ENCODE data around the gene RPTOR.

The RPTOR gene

GRCh38 chr17:80931421-80932265 lies 387.0 kb downstream of the RPTOR start:
- no peak for DNase-seq
- no peak for ATAC-seq

GRCh38 chr17:80935526-80935925 lies 390.9 kb downstream of the RPTOR start:
- Mint-ChIP-seq H3K36me3 (ENCODE audit: low read depth) (peaks cover 2% of the 10 kb centered on the region), H3K27me3 (no peaks in the 10 kb centered on the region), H3K4me1 (peaks cover 38% of the 10 kb centered on the region), H3K27ac (no peak overlapping the region), H3K9me3 (no peaks in the 10 kb centered on the region), H3K4me3 (no peak overlapping the region)
- ATAC-seq (no peak), DNase-seq (no peak)

More at GRCh38 chr17:80931421-80932265, 387.0 kb downstream of the RPTOR start:
- Mint-ChIP-seq H3K4me1 (peaks cover 13% of the 10 kb centered on the region), H3K27ac (no peak overlapping the region), H3K4me3 (no peak overlapping the region), H3K9me3 (no peaks in the 10 kb centered on the region), H3K36me3 (ENCODE audit: low read depth) (peaks cover 18% of the 10 kb centered on the region), H3K27me3 (no peaks in the 10 kb centered on the region)

GRCh38 chr17:80936218-80936617 lies 391.6 kb downstream of the RPTOR start:
- Mint-ChIP-seq H3K27me3 (no peaks in the 10 kb centered on the region), H3K27ac (no peak overlapping the region), H3K4me3 (no peak overlapping the region), H3K9me3 (no peaks in the 10 kb centered on the region), H3K4me1 (peaks cover 38% of the 10 kb centered on the region), H3K36me3 (ENCODE audit: low read depth) (peaks cover 2% of the 10 kb centered on the region)
- DNase-seq (no peak), ATAC-seq (no peak)

- Mint-ChIP-seq H3K27ac (no peak overlapping the region), H3K4me1 (peaks cover 38% of the 10 kb centered on the region), H3K4me3 (no peak overlapping the region), H3K9me3 (no peaks in the 10 kb centered on the region), H3K36me3 (ENCODE audit: low read depth) (peaks cover 2% of the 10 kb centered on the region), H3K27me3 (no peaks in the 10 kb centered on the region)
- no peak for DNase-seq
- ATAC-seq = no peak
These were observed 392.1 kb downstream of the RPTOR start for GRCh38 chr17:80936723-80937122.

- Mint-ChIP-seq H3K27ac (peak overlapping the region; percentile 52), H3K36me3 (ENCODE audit: low read depth) (peaks cover 5% of the 10 kb centered on the region)
These were observed 393.1 kb downstream of the RPTOR start for GRCh38 chr17:80937462-80938381.

GRCh38 chr17:80938556-80938955 lies 393.9 kb downstream of the RPTOR start:
- ATAC-seq (peak; percentile 55), DNase-seq (peak; percentile 25)
- Mint-ChIP-seq H3K27ac (peak overlapping the region; percentile 32), H3K9me3 (no peaks in the 10 kb centered on the region), H3K36me3 (ENCODE audit: low read depth) (peaks cover 5% of the 10 kb centered on the region), H3K27me3 (no peaks in the 10 kb centered on the region), H3K4me3 (peak overlapping the region; percentile 7), H3K4me1 (peaks cover 38% of the 10 kb centered on the region)

More at GRCh38 chr17:80937462-80938381, 393.1 kb downstream of the RPTOR start:
- no peak for DNase-seq
- peak overlapping the region; percentile 7 for H3K4me3 Mint-ChIP-seq
- H3K27me3 Mint-ChIP-seq = no peaks in the 10 kb centered on the region
- ATAC-seq = no peak
- H3K9me3 Mint-ChIP-seq = no peaks in the 10 kb centered on the region
- H3K4me1 Mint-ChIP-seq = peaks cover 38% of the 10 kb centered on the region

GRCh38 chr17:80939151-80940145 lies 394.8 kb downstream of the RPTOR start:
- no peak for DNase-seq
- peaks cover 38% of the 10 kb centered on the region for H3K4me1 Mint-ChIP-seq
- H3K27ac Mint-ChIP-seq = no peak overlapping the region
- H3K9me3 Mint-ChIP-seq = no peaks in the 10 kb centered on the region
- H3K36me3 Mint-ChIP-seq (ENCODE audit: low read depth) = peaks cover 6% of the 10 kb centered on the region
- H3K4me3 Mint-ChIP-seq = no peak overlapping the region
- ATAC-seq = no peak
- H3K27me3 Mint-ChIP-seq = no peaks in the 10 kb centered on the region

- Mint-ChIP-seq H3K4me3 (no peak overlapping the region), H3K27ac (no peak overlapping the region), H3K36me3 (ENCODE audit: low read depth) (peaks cover 8% of the 10 kb centered on the region), H3K4me1 (peaks cover 35% of the 10 kb centered on the region), H3K9me3 (no peaks in the 10 kb centered on the region), H3K27me3 (no peaks in the 10 kb centered on the region)
- DNase-seq = no peak
- no peak for ATAC-seq
These were observed 395.8 kb downstream of the RPTOR start for GRCh38 chr17:80940171-80941123.

- no peak for ATAC-seq
- Mint-ChIP-seq H3K27me3 (no peaks in the 10 kb centered on the region), H3K36me3 (ENCODE audit: low read depth) (peaks cover 13% of the 10 kb centered on the region), H3K4me3 (no peak overlapping the region), H3K27ac (no peak overlapping the region), H3K9me3 (no peaks in the 10 kb centered on the region), H3K4me1 (peaks cover 29% of the 10 kb centered on the region)
- DNase-seq = no peak
These were observed 396.5 kb downstream of the RPTOR start for GRCh38 chr17:80941171-80941570.

- Mint-ChIP-seq H3K27me3 (no peaks in the 10 kb centered on the region), H3K9me3 (no peaks in the 10 kb centered on the region), H3K4me1 (peaks cover 24% of the 10 kb centered on the region), H3K4me3 (no peak overlapping the region), H3K27ac (no peak overlapping the region), H3K36me3 (ENCODE audit: low read depth) (peaks cover 21% of the 10 kb centered on the region)
- ATAC-seq = no peak
- no peak for DNase-seq
These were observed 397.2 kb downstream of the RPTOR start for GRCh38 chr17:80941743-80942422.

GRCh38 chr17:80942423-80943345 lies 398.0 kb downstream of the RPTOR start:
- Mint-ChIP-seq H3K36me3 (ENCODE audit: low read depth) (peaks cover 27% of the 10 kb centered on the region), H3K4me1 (peaks cover 18% of the 10 kb centered on the region), H3K4me3 (no peak overlapping the region), H3K27me3 (no peaks in the 10 kb centered on the region), H3K9me3 (no peaks in the 10 kb centered on the region), H3K27ac (no peak overlapping the region)
- ATAC-seq = no peak
- DNase-seq = no peak
